KMS-11 (cell line): ENCODE results near the gene GRK3.
"Not testable (repeated sequence)": the region's sequence is repeated elsewhere in the genome, so short reads cannot be mapped to it uniquely, and the experiment has no call there.

Experiments used
- H2AFZ ChIP-seq: fragments of 200-600 bp; sonication (generic); 2 replicates; pipeline ENCODE4 v1.6.1; 2016; ENCODE audit warnings: antibody characterized with exemption, mixed run types, low read depth
- H3K27ac ChIP-seq: fragments of 200-600 bp; sonication (generic); 2 replicates; pipeline ENCODE4 v1.6.1; 2016; ENCODE audit warnings: mild to moderate bottlenecking, mixed run types
- H3K27me3 ChIP-seq: fragments of 200-600 bp; sonication (generic); 2 replicates; pipeline ENCODE4 v1.6.1; 2017; ENCODE audit warnings: mild to moderate bottlenecking, low read depth, mixed run types, moderate library complexity; ENCODE audit not compliant: insufficient read depth
- H3K36me3 ChIP-seq: fragments of 200-600 bp; sonication (generic); 2 replicates; pipeline ENCODE4 v1.6.1; 2017; ENCODE audit warnings: mild to moderate bottlenecking, mixed run types; ENCODE audit not compliant: insufficient read depth
- H3K4me1 ChIP-seq: fragments of 200-600 bp; sonication (generic); 2 replicates; pipeline ENCODE4 v1.6.1; 2016; ENCODE audit warnings: mild to moderate bottlenecking, low read depth, mixed run types; ENCODE audit not compliant: poor library complexity, severe bottlenecking
- H3K4me2 ChIP-seq: fragments of 200-600 bp; sonication (generic); 2 replicates; pipeline ENCODE4 v1.7.0; 2016; ENCODE audit warnings: mild to moderate bottlenecking, mixed run types
- H3K4me3 ChIP-seq: fragments of 200-600 bp; sonication (generic); IDR thresholded peaks from 2 replicates; pipeline ENCODE4 v1.6.1; 2017; ENCODE audit warnings: low read depth, low read length, mixed read lengths; ENCODE audit not compliant: insufficient read depth
- H3K79me2 ChIP-seq: fragments of 200-600 bp; sonication (generic); 2 replicates; pipeline ENCODE4 v1.6.1; 2016; ENCODE audit warnings: low read depth, mixed run types; ENCODE audit not compliant: insufficient read depth
- H3K9ac ChIP-seq: fragments of 200-600 bp; sonication (generic); 2 replicates; pipeline ENCODE4 v1.6.1; 2016; ENCODE audit warnings: mild to moderate bottlenecking, mixed run types
- H4K20me1 ChIP-seq: fragments of 200-600 bp; sonication (generic); 2 replicates; pipeline ENCODE4 v1.6.1; 2016; ENCODE audit warnings: mild to moderate bottlenecking, mixed run types; ENCODE audit not compliant: insufficient read depth
- TF ChIP-seq, protein P1 (sequence below): fragments of 200-600 bp; sonication (generic); conservative IDR thresholded peaks from 2 replicates; pipeline ENCODE4 v1.6.1; 2017; ENCODE audit warnings: low read depth, mild to moderate bottlenecking, antibody characterized with exemption, low read length, moderate library complexity, mixed read lengths

Gene GRK3

DNA sequence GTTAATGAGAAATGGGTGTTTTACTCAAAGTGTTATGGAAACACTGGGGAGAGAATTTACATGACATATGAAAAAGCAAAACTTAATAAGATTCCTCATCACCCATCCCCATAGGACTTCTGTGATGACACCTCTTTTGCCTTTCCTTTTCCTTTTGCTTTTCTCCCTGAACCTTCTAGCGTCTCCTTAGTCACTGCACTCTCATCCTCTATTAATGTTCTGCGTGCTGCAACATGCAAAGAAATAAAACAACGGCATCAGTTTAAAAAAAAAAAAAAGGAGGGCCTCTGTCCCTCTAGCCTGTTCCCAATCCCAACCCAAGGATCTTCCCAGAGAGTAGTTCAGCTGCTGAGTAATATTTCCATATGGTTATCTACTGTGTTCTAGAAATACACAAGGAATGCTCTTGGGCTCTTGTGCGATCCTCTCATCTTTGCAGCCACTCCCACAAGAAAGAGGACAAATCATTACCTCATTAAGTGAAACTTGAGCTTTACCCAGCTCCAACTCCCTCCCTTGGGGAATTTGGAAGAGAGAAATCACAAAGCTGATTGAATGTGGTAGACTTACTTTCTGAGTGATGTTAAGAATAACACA, 34.8 kb upstream of the GRK3 start:
- not testable (repeated sequence) for H4K20me1 ChIP-seq, H3K27me3 ChIP-seq, H3K4me1 ChIP-seq, H3K36me3 ChIP-seq, H3K9ac ChIP-seq, H3K27ac ChIP-seq, H3K4me2 ChIP-seq, H2AFZ ChIP-seq, H3K4me3 ChIP-seq, H3K79me2 ChIP-seq

DNA sequence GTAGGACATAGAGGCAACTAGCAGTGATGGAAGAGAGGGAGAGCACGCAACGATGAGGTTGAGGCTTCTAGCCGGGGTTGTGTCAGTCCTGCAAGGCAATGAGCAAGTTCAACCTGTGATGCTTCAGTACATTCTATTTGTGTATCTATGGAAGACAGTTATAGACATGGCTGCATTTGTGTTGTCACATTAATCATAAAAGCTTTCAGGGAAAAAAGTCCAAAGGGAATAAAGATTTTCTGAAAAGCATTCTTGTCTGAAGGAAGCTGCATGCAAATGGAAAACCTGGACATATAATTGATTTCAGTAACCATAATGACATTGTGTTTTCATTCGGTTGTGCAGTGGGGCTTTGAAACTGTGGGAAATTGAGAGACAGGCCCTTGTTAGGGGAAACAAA, 32.8 kb upstream of the GRK3 start:
- H4K20me1 ChIP-seq, H3K79me2 ChIP-seq, H3K27me3 ChIP-seq: not testable (repeated sequence)

DNA sequence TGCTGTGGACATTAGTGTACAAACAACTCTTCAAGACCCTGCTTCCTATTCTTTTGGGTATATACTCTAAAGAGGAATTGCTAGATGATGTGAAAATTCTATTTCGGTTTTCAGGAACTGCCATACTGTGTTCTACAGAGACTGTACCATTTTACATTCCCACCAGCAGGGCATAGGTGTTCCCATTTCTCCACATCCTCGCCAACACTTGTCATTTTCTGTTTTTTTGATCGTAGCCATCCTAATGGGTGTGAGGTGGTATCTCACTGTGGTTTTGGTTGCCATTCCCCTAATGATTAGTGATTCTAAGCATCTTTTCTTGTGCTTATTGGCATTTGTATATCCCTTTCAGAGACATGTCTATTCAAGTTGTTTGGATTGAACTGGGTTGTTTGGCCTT, 29.8 kb upstream of the GRK3 start:
- Histone ChIP-seq H3K36me3 (no peaks in the 10 kb centered on the region), H3K4me2 (no peak overlapping the region)
- TF ChIP-seq, protein P1, sequence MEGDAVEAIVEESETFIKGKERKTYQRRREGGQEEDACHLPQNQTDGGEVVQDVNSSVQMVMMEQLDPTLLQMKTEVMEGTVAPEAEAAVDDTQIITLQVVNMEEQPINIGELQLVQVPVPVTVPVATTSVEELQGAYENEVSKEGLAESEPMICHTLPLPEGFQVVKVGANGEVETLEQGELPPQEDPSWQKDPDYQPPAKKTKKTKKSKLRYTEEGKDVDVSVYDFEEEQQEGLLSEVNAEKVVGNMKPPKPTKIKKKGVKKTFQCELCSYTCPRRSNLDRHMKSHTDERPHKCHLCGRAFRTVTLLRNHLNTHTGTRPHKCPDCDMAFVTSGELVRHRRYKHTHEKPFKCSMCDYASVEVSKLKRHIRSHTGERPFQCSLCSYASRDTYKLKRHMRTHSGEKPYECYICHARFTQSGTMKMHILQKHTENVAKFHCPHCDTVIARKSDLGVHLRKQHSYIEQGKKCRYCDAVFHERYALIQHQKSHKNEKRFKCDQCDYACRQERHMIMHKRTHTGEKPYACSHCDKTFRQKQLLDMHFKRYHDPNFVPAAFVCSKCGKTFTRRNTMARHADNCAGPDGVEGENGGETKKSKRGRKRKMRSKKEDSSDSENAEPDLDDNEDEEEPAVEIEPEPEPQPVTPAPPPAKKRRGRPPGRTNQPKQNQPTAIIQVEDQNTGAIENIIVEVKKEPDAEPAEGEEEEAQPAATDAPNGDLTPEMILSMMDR, result no peak

More for the DNA sequence above, 32.8 kb upstream of the GRK3 start:
- H2AFZ ChIP-seq, H3K4me2 ChIP-seq, H3K9ac ChIP-seq, H3K4me1 ChIP-seq, H3K4me3 ChIP-seq, H3K36me3 ChIP-seq, H3K27ac ChIP-seq: not testable (repeated sequence)

DNA sequence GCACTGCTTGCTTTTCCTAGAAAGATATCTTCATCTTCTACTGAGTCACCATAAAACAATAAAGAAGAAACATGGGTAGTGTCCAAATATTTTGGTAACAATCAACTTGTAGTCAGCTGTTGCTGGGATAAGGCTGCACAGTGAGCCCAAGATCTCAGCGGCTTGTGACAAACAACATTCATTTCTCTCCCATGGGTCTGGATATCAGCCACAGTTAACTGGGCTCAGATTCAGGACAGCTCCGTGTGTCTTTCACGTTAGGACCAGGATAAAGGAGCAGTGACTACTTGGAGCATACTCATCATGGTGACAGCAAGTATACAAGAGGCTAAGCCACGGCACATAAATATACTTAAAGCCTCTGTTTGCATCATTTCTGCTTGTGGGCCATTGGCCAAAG, 27.9 kb upstream of the GRK3 start:
- H3K27me3 ChIP-seq, result no peaks in the 10 kb centered on the region
- no peaks in the 10 kb centered on the region for H3K4me1 ChIP-seq
- no peak overlapping the region for H3K4me2 ChIP-seq

More for the DNA sequence above, 29.8 kb upstream of the GRK3 start:
- no peak overlapping the region for H2AFZ ChIP-seq
- no peaks in the 10 kb centered on the region for H3K4me1 ChIP-seq
- no peak overlapping the region for H3K4me3 ChIP-seq
- H3K27ac ChIP-seq, result no peak overlapping the region
- H3K27me3 ChIP-seq, result no peaks in the 10 kb centered on the region
- no peaks in the 10 kb centered on the region for H3K79me2 ChIP-seq
- no peaks in the 10 kb centered on the region for H4K20me1 ChIP-seq
- no peak overlapping the region for H3K9ac ChIP-seq

DNA sequence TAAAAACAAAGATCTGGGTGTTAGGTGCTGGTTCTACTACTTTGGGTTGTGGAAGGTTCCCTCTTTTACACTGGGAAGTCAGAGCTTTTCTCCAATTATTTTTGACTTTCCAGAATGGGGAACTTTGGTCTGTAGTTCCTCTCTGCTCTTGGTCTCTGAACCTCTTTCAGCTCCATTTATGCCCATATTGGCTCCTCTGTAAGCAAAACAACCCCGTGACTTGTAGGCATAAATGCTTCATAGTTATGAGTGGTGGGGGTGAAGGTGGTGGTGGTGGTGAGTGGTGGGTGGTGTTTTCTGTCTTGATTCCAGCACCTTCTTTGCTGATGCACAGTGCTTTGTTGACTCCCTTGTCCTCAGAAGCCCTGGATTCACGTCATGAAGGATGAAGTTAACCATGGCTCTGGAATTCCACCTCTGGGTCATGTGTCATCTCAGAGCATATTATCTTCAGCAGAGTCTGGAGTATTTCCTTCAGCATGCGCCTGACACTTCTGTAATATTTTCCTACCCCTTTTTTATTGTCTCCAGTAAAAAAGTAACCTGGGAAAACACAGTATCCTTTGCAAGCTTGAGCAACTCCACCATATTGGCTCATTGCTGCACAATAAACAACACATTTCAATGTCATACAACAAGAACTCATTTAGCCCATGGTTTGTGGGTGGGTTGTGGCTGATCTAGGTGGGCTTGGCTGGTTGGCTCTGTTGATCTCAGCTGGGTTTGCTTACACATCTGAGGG, 24.1 kb upstream of the GRK3 start:
- no peaks in the 10 kb centered on the region for H3K79me2 ChIP-seq
- no peak overlapping the region for H2AFZ ChIP-seq
- no peaks in the 10 kb centered on the region for H3K4me1 ChIP-seq
- no peaks in the 10 kb centered on the region for H3K36me3 ChIP-seq
- H3K4me2 ChIP-seq, result no peak overlapping the region
- H3K27ac ChIP-seq, result no peak overlapping the region
- H4K20me1 ChIP-seq, result no peaks in the 10 kb centered on the region
- no peak overlapping the region for H3K4me3 ChIP-seq
- no peaks in the 10 kb centered on the region for H3K27me3 ChIP-seq
- no peak overlapping the region for H3K9ac ChIP-seq
- TF ChIP-seq, protein P1, result no peak

More for the DNA sequence above, 27.9 kb upstream of the GRK3 start:
- Histone ChIP-seq H3K36me3 (no peaks in the 10 kb centered on the region), H3K79me2 (no peaks in the 10 kb centered on the region), H3K9ac (no peak overlapping the region), H3K4me3 (no peak overlapping the region), H2AFZ (no peak overlapping the region), H3K27ac (no peak overlapping the region), H4K20me1 (no peaks in the 10 kb centered on the region)
- TF ChIP-seq, protein P1, result no peak
